Hepatocyte (in vitro differentiated cells): ENCODE measurements around the gene TASP1. TPM values are rescaled to one million over a fixed set of nuclear protein-coding genes. Genes with fewer than 3 reads are reported as not detected.

Experiments used
- DNase-seq: peaks from one replicate; pipeline ENCODE4 v3.0.0-alpha.2; 2016; ENCODE audit warnings: low spot score
- H2AFZ ChIP-seq: fragments of 200-600 bp; sonication (generic); 2 replicates; pipeline ENCODE4 v1.6.0; 2016; ENCODE audit warnings: antibody characterized with exemption, mild to moderate bottlenecking
- H3K27ac ChIP-seq: fragments of 200-600 bp; sonication (generic); 2 replicates; pipeline ENCODE4 v1.5.1; 2016; ENCODE audit warnings: mild to moderate bottlenecking
- H3K27me3 ChIP-seq: fragments of 200-600 bp; sonication (generic); 2 replicates; pipeline ENCODE4 v1.6.1; 2016
- H3K36me3 ChIP-seq: fragments of 200-600 bp; sonication (generic); replicated peaks from 2 replicates; pipeline ENCODE4 v1.5.1; 2016; ENCODE audit warnings: low read depth; ENCODE audit not compliant: insufficient read depth
- H3K4me1 ChIP-seq: fragments of 200-600 bp; sonication (generic); 2 replicates; pipeline ENCODE4 v1.5.1; 2016; ENCODE audit warnings: mild to moderate bottlenecking, moderate library complexity; ENCODE audit not compliant: insufficient read depth
- H3K4me2 ChIP-seq: fragments of 200-600 bp; sonication (generic); 2 replicates; pipeline ENCODE4 v1.6.0; 2016
- H3K4me3 ChIP-seq: fragments of 200-600 bp; sonication (generic); 2 replicates; pipeline ENCODE4 v1.5.1; 2016; ENCODE audit warnings: mild to moderate bottlenecking
- H3K79me2 ChIP-seq: fragments of 200-600 bp; sonication (generic); 2 replicates; pipeline ENCODE4 v1.6.0; 2017; ENCODE audit warnings: mild to moderate bottlenecking
- H3K9me2 ChIP-seq: fragments of 200-600 bp; sonication (generic); replicated peaks from 2 replicates; pipeline ENCODE4 v1.6.0; 2017; ENCODE audit warnings: mild to moderate bottlenecking; ENCODE audit not compliant: insufficient read depth
- H3K9me3 ChIP-seq: fragments of 200-600 bp; sonication (generic); 2 replicates; pipeline ENCODE4 v1.5.1; 2016; ENCODE audit warnings: low read depth, mild to moderate bottlenecking
- H4K20me1 ChIP-seq: fragments of 200-600 bp; sonication (generic); 2 replicates; pipeline ENCODE4 v1.6.0; 2016; ENCODE audit warnings: mild to moderate bottlenecking; ENCODE audit not compliant: insufficient read depth, poor library complexity, severe bottlenecking
- EZH2 ChIP-seq: fragments of 200-600 bp; sonication (generic); IDR thresholded peaks from 2 replicates; pipeline ENCODE4 v1.6.1; 2016; ENCODE audit warnings: antibody characterized with exemption, mild to moderate bottlenecking, borderline replicate concordance
- EZH2phosphoT487 ChIP-seq: fragments of 200-600 bp; sonication (generic); IDR thresholded peaks from one replicate; pipeline ENCODE4 v1.6.1; 2018; ENCODE audit warnings: antibody characterized with exemption, mild to moderate bottlenecking, low read depth, moderate library complexity; ENCODE audit not compliant: unreplicated experiment, severe bottlenecking
- WGBS: methylation state at CpG from one replicate; pipeline ENCODE4 v1.1.6; 2016; ENCODE audit warnings: low lambda C conversion rate; ENCODE audit errors: missing lambda C conversion rate; 5-methylcytosine and 5-hydroxymethylcytosine counted together
- polyA plus RNA-seq: library from polyadenylated mRNA; unstranded; fragments of >200 nt; fragmentation: Nextera tagmentation; extraction: Ambion mirVana; gene quantifications from 2 replicates; pipeline ENCODE4 v1.2.1, GENCODE V29; 2016
- total RNA-seq: library from RNA; depleted of rRNA; stranded (reverse); fragments of >200 nt; gene quantifications from 2 replicates; pipeline ENCODE4 v1.2.3, GENCODE V29; 2014
- TF ChIP-seq, protein P1 (sequence below): fragments of 200-600 bp; sonication (generic); IDR thresholded peaks from 2 replicates; pipeline ENCODE4 v1.5.1; 2016; ENCODE audit warnings: antibody characterized with exemption, mild to moderate bottlenecking; ENCODE audit not compliant: poor library complexity

Gene TASP1
- total and polyA plus RNA-seq, 2 experiments from 2014 or later: 11.1 to 12.9 TPM

DNA sequence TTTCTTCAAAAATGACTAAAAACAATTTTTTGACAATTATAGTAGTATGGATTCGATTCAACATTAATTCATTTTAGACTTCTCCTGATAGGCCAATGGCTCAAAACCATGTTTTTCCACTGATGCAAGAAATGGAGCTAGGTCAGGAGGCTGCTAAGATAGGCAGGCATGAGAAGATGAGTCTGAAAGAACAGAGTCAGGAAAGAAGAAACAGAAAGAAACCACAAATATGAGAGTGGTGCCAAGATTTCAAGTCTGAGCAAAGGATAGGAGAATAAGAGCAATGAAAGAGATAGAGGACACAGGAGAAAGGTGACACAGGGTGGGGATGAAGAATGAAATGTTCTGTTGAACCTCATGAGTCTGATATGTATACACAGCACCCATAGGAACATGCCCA, 112.2 kb downstream of the TASP1 start:
- Histone ChIP-seq H2AFZ (no peak overlapping the region), H3K4me3 (no peak overlapping the region), H3K27me3 (no peaks in the 10 kb centered on the region), H3K4me1 (no peaks in the 10 kb centered on the region), H3K9me2 (no peaks in the 10 kb centered on the region), H3K27ac (no peak overlapping the region), H4K20me1 (no peaks in the 10 kb centered on the region), H3K4me2 (no peak overlapping the region), H3K9me3 (no peaks in the 10 kb centered on the region), H3K36me3 (no peaks in the 10 kb centered on the region), H3K79me2 (no peaks in the 10 kb centered on the region)
- TF ChIP-seq EZH2 (no peak), EZH2phosphoT487 (no peak)
- TF ChIP-seq, protein P1, sequence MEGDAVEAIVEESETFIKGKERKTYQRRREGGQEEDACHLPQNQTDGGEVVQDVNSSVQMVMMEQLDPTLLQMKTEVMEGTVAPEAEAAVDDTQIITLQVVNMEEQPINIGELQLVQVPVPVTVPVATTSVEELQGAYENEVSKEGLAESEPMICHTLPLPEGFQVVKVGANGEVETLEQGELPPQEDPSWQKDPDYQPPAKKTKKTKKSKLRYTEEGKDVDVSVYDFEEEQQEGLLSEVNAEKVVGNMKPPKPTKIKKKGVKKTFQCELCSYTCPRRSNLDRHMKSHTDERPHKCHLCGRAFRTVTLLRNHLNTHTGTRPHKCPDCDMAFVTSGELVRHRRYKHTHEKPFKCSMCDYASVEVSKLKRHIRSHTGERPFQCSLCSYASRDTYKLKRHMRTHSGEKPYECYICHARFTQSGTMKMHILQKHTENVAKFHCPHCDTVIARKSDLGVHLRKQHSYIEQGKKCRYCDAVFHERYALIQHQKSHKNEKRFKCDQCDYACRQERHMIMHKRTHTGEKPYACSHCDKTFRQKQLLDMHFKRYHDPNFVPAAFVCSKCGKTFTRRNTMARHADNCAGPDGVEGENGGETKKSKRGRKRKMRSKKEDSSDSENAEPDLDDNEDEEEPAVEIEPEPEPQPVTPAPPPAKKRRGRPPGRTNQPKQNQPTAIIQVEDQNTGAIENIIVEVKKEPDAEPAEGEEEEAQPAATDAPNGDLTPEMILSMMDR: no peak
- WGBS: 89% methylated on average over 1 of the region's 1 CpG
- DNase-seq: no peak

DNA sequence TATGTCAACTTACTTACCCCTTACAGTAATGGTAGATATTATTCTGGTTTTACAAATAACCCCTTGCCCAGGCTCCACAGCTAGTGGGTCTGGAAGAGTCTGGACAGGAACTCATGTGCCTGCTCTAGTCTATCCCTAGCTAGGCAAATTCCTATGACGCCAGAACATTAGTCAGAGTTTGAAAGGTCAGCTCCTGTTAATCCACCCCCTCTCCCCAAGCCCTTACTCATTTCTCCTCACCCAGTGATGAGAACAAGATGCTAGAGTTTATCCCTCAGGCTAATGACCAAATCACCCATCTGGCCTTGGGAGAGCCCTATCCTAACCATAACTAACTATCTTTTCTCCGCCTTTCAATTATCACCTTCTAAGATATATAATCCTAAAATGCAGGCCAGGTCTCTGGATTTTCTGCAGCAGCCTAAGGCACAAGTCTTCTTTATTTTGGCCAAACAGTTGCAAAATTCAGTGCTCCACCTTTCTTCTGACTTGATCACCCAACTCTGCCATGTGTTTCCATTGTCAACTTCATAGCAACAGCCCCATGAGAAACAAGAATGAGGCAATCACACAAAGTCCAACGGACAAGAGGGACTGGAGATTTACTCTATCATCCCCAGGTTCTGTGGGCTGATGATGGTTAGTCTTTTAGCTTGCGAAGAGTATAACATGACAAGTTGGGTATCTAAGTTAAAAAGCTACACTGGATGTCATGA, 113.3 kb downstream of the TASP1 start:
- Histone ChIP-seq H2AFZ (no peak overlapping the region), H3K9me3 (no peaks in the 10 kb centered on the region), H3K4me1 (no peaks in the 10 kb centered on the region), H3K9me2 (no peaks in the 10 kb centered on the region), H3K36me3 (no peaks in the 10 kb centered on the region), H3K4me2 (no peak overlapping the region), H3K27ac (no peak overlapping the region), H3K79me2 (no peaks in the 10 kb centered on the region), H3K27me3 (no peaks in the 10 kb centered on the region), H3K4me3 (no peak overlapping the region), H4K20me1 (no peaks in the 10 kb centered on the region)
- DNase-seq: no peak
- TF ChIP-seq, protein P1: no peak
- WGBS: 72% methylated on average over 4 of the region's 4 CpGs

DNA sequence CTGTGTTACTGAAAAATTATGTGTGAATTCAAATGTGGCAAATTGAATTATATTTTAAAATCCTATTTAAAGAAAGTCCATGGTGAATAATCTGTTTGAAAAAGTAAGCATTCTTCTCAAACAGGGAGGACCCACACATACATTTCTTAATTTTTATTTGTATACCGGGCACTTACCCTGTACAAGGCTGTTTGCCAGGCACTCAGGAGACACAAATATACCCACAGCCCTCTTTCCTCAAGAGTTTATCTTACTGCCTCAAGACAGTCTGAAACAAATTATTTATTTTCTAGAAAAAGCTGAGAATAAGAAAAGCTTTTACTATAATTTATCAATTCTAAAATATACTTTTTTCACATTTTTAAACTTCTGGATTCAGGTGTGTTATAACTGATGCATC, 114.4 kb downstream of the TASP1 start:
- Histone ChIP-seq H3K79me2 (no peaks in the 10 kb centered on the region), H4K20me1 (no peaks in the 10 kb centered on the region), H3K36me3 (no peaks in the 10 kb centered on the region), H3K9me2 (no peaks in the 10 kb centered on the region), H3K9me3 (no peaks in the 10 kb centered on the region), H3K27me3 (no peaks in the 10 kb centered on the region), H2AFZ (no peak overlapping the region), H3K4me1 (no peaks in the 10 kb centered on the region), H3K27ac (no peak overlapping the region), H3K4me2 (no peak overlapping the region), H3K4me3 (no peak overlapping the region)
- 100% methylated on average over 1 of the region's 1 CpG for WGBS
- no peak for DNase-seq
- TF ChIP-seq EZH2 (no peak), EZH2phosphoT487 (no peak)
- TF ChIP-seq, protein P1: no peak

DNA sequence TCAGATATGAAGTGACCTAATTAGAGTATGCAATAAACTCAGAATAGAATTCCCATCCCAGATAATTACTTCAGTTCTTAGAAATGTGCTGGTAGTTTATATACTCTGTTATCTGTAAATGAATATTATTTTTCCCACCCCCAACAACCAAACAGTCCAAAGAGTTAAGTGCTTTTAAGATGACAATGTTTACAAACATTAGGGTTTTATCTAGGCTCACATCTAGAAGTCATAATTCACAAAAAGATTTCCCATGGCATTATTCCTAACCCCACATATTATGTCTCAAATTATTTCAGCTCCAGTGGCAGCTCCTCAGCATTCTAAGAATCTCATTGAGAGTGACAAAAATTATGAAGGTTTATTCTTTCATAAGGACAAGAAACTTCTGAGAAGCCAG, 120.9 kb downstream of the TASP1 start:
- Histone ChIP-seq H3K9me3 (no peaks in the 10 kb centered on the region), H3K4me1 (no peaks in the 10 kb centered on the region), H3K9me2 (no peaks in the 10 kb centered on the region), H3K36me3 (no peaks in the 10 kb centered on the region), H3K27ac (no peak overlapping the region), H3K79me2 (no peaks in the 10 kb centered on the region), H4K20me1 (no peaks in the 10 kb centered on the region), H3K4me2 (no peak overlapping the region), H2AFZ (no peak overlapping the region), H3K27me3 (no peaks in the 10 kb centered on the region), H3K4me3 (no peak overlapping the region)
- TF ChIP-seq EZH2phosphoT487: no peak
- TF ChIP-seq, protein P1: no peak
- no peak for DNase-seq
